Measurements from ENCODE around the gene LRCOL1.
A peak's percentile ranks its signal among the peaks of the same experiment; 100 is the strongest.

The LRCOL1 gene

DNA sequence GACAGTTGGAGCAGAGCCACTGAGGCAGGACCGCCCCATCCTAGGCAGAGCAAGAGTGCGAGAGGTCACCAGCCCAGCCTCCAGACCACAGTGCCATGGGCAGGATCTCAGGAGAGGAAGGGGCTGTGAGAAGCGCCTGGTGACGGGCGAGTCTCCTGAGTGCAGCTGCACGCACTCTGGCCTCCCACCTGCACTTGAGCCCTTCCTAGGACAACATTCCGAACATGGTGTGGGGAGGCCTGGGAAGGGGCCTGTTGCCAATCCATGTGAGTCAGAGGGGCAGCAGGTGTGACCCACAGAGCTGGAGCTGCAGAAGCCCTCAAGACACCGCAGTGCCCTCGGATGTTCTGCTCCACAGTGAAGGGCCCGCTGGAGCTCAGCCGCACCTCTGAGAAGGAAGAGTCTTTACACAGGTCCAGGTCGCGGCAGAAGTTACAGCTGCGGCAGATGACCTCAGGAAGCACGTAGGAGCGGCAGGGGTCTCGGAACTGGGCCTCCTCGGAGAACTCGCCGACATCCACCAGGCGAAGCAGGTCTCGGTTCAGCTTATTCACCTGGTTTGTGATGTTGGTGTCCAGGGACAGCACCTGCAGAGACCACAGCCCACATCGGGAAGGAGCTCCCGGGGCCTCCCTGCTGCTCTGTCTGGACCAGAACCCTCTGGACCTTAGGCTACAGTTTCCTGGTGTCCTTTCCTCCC, 15.5 kb upstream of the LRCOL1 start:
- TF ChIP-seq, protein P1, sequence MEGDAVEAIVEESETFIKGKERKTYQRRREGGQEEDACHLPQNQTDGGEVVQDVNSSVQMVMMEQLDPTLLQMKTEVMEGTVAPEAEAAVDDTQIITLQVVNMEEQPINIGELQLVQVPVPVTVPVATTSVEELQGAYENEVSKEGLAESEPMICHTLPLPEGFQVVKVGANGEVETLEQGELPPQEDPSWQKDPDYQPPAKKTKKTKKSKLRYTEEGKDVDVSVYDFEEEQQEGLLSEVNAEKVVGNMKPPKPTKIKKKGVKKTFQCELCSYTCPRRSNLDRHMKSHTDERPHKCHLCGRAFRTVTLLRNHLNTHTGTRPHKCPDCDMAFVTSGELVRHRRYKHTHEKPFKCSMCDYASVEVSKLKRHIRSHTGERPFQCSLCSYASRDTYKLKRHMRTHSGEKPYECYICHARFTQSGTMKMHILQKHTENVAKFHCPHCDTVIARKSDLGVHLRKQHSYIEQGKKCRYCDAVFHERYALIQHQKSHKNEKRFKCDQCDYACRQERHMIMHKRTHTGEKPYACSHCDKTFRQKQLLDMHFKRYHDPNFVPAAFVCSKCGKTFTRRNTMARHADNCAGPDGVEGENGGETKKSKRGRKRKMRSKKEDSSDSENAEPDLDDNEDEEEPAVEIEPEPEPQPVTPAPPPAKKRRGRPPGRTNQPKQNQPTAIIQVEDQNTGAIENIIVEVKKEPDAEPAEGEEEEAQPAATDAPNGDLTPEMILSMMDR (conservative IDR thresholded peaks at IDR 0.05) = no peak
- no peak overlapping the region for H3K27ac ChIP-seq

DNA sequence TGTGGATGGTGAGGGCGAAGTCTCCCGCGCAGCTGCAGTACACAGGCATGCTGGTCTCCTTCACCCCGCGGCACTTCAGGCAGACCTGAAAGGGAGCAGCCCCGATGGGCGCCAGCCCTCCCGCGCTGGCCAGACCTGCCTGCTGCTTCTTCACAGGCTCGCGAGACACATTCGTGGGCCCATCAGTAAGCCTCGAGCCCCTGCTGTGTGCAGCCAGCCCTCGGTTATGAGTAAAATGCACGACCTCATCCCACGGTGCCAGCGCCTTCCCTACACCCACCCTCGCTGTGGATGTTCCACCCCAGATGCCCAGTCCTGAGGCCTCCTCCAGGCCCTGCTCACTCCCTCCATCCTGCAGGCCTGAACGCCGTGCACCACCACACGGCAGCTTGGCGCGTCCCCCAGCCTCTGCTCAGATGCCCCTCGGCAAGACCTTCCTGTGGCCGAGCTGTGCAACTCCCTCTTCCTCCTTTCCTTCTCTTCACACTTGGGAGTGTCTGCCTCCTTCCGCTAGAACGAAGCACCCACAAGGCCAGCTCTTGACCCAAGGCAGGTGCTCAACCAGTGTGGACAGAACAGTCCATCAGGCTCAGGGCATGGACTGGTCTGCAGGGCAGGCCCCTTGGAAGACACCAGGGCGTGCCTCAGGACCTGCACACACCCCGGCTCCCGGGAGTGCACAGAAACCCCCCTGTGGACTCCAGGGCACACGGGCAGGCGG, 14.7 kb upstream of the LRCOL1 start:
- TF ChIP-seq, protein P1 (conservative IDR thresholded peaks at IDR 0.05) = no peak
- no peak overlapping the region for H3K27ac ChIP-seq

DNA sequence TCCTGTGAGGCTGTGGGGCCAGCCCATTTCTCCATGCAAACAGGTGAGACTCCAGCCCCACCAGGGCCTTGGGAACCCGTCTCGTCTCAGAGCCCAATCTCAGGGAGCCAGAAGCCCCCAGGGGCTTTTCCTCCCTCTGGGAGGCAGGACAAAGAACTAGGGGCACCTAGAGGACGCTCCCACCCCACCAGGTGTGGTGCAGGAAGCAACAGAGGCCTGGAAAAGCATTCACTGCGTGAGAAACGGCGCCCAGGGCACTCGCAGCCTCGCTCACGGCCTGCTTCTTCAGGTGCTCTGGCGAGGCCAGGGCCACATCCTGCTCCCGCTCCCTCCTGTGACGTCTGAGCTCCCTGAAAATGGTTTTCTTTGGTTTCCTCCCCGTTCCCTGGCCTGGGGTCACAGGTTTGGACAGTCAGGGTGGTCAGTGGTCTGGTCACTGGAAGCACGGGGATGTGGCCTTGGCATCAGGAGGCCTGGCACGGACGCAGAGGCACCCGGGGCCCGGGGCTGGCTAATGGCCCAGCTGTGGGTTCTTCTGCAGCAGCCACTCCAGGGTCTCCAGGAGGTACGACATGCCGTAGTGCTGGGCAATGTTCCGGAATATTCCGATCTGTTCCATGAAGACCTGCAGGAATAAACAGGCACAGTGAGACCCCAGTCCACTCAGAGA, 13.9 kb upstream of the LRCOL1 start:
- H3K27ac ChIP-seq = peak overlapping the region; percentile 80
- TF ChIP-seq, protein P1 (conservative IDR thresholded peaks at IDR 0.05) = no peak

DNA sequence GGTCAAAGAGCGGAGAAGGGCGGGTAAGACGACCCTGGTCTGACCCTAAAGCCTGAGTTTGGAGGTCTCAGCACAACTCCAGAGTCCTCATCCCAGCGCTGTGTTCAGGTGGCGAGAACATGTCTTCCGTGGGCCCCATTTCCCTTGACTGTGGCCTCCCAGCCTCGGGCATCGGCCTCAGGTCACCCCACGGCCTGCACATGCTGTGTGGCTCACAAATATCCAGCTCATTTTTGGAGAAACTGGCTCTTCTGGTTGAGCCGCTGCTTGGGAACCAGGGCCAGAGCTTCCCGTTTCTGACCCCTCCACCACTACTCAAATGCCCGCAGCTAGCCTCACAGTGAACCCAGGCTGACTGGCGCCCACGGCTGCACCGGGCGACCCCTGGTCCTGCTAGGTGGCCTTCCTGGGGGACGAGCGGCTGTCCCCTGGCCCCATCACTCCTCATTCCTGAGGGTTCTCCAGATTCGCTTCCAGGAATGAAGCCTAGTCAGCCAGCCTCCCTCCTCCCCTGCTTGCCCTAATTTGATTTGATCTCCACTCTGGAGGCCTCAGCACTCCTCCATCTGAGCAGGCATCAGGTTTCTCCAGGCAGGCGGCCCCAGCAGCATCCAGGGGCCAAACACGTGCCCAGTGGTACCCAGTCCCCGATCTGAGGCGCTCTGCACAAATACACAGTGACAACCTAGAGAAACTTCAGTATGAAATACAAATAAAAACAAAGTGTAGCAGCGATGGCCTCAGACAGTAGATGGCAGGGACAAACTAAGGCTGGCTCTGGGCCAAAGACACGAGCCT, 12.9 kb upstream of the LRCOL1 start:
- TF ChIP-seq, protein P1 (conservative IDR thresholded peaks at IDR 0.05) = no peak
- H3K27ac ChIP-seq = peak overlapping the region; percentile 80

DNA sequence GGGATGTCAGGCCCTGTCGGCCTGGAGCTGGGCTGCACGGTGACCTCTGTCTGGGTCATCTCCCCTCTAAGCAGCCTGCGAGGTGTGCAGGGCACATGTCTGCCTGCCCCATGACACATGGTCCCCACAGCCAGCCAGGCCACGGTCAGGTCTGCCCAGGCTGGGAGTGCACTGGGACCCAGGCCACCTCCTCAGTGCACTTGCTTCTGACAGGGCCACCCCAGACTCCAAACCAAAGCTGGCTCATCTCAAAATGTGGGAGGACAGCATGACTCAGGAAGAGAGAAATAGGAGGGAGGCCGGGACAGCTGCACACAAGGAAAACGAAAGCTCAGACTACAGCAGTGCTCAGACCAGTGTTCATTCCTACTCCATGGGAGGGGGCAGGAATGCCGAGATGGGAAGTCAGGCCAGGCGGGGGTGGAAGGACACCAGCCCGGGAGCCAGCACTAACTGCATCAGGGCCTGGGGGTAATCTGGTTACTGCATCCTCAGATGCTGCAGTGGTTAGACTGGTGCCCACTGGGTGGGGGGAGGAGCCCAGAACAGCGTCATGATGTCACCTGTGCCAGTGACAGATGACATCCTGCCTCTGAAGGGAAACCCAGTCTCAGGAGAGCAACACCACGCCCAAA, 12.2 kb upstream of the LRCOL1 start:
- H3K27ac ChIP-seq = peak overlapping the region; percentile 80

DNA sequence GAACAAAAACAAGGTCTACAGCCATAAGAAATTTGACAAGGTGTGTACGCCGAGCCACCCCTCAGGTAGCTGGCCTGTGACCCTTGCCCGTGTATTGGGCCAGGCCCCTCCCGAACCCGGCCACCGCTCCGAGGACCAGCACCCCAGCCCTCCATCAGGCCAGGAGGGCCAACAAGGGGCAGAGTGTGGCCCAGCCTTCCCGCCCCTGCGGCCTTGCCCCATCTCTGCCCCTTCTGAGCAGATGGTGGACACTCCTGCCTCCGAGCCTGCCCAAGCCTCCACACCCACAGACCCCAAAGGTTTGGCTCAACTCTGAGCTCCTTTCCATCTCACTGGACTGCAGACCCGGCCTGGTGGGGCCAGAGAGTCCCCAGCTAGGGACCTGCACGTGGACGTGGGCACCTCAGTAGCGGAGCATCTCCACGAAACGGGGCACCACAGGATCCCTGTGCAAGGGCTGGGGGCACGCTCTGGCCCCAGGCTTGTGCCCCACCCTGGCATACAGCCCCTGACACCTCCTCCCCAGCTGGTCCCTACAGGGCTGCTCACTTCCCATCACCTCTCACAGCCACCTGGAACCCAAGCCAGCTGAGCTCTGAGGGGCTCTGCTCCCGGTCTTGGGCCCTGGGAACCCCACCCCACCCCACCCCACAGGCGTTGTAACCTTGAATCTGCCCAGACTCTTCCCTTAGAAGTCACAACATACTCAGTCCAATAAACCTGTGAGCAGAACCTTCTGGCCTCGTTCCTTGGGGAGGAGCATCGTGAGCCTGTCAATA, 11.5 kb upstream of the LRCOL1 start:
- peak overlapping the region; percentile 80 for H3K27ac ChIP-seq

More for the DNA sequence above, 12.2 kb upstream of the LRCOL1 start:
- TF ChIP-seq, protein P1 (conservative IDR thresholded peaks at IDR 0.05) = no peak

More for the DNA sequence above, 11.5 kb upstream of the LRCOL1 start:
- TF ChIP-seq, protein P1 (conservative IDR thresholded peaks at IDR 0.05) = no peak
